H1 (cell line): ENCODE measurements around the gene PDIA6. TPM values are rescaled to one million over a fixed set of nuclear protein-coding genes. Genes with fewer than 3 reads are reported as not detected.
A peak's percentile ranks its signal among the peaks of the same experiment; 100 is the strongest.

ENCODE experiments used
- CTCF ChIA-PET: fragments of 300-600 bp; sonication (Branson Sonifier 250); formaldehyde crosslinking; loops from one replicate; lab custom pipeline; 2021; ENCODE audit not compliant: partially characterized antibody; lab: Charles Lee
- POLR2A ChIA-PET: fragments of 300-600 bp; sonication (Branson Sonifier 250); formaldehyde crosslinking; loops from one replicate; lab custom pipeline; 2021; ENCODE audit warnings: inconsistent platforms; ENCODE audit not compliant: partially characterized antibody; lab: Charles Lee
- DNase-seq, 2 experiments: peaks; one replicate each; pipeline versions ENCODE4 v3.0.0 to v3.0.0-alpha.2; 2010 to 2022; ENCODE audit warnings: low spot score in 2 of 2, low read depth in 1 of 2, mixed read lengths in 1 of 2
- FAIRE-seq: peaks from 2 replicates; lab custom pipeline; 2011; peaks lifted over from hg19 to GRCh38; lab: Jason Lieb, UNC
- H2AFZ ChIP-seq: 2 replicates; pipeline ENCODE4 v1.8.1; 2012; ENCODE audit warnings: low read length, inconsistent platforms
- H2AK5ac ChIP-seq: 2 replicates; pipeline ENCODE4 v1.6.1; 2013; ENCODE audit warnings: low read depth, low read length
- H2BK120ac ChIP-seq: replicated peaks from 2 replicates; pipeline ENCODE3; 2013; ENCODE audit warnings: low read depth, low read length, inconsistent platforms
- H2BK12ac ChIP-seq: 2 replicates; pipeline ENCODE4 v1.6.1; 2013; ENCODE audit warnings: low read depth, low read length
- H2BK15ac ChIP-seq: 2 replicates; pipeline ENCODE4 v1.6.1; 2013; ENCODE audit warnings: low read length
- H2BK20ac ChIP-seq: 2 replicates; pipeline ENCODE4 v1.6.1; 2013; ENCODE audit warnings: low read length
- H2BK5ac ChIP-seq: 2 replicates; pipeline ENCODE4 v1.6.1; 2013; ENCODE audit warnings: low read depth, low read length
- H3K14ac ChIP-seq: 2 replicates; pipeline ENCODE4 v1.6.1; 2013; ENCODE audit warnings: inconsistent platforms; ENCODE audit not compliant: insufficient read length
- H3K18ac ChIP-seq: 2 replicates; pipeline ENCODE4 v1.6.1; 2013; ENCODE audit warnings: low read length; ENCODE audit errors: extremely low read depth
- H3K23ac ChIP-seq: 2 replicates; pipeline ENCODE4 v1.6.1; 2013; ENCODE audit warnings: inconsistent platforms; ENCODE audit not compliant: insufficient read length
- H3K23me2 ChIP-seq: 2 replicates; pipeline ENCODE4 v1.6.1; 2013; ENCODE audit warnings: low read depth, low read length
- H3K27ac ChIP-seq: 2 replicates; pipeline ENCODE4 v1.6.1; 2011; ENCODE audit warnings: low read depth, low read length, inconsistent platforms
- H3K27me3 ChIP-seq, 4 experiments: replicated peaks in 1 of 4; 1 replicate in 1 of 4; 2 replicates in 3 of 4; pipeline versions ENCODE4 v1.6.1 to v1.8.1; 2011 to 2013; ENCODE audit warnings: low read length in 3 of 4, mild to moderate bottlenecking in 3 of 4, inconsistent platforms in 2 of 4, mixed read lengths in 2 of 4, moderate library complexity in 1 of 4; ENCODE audit not compliant: control insufficient read depth in 3 of 4, insufficient read depth in 3 of 4; ENCODE audit errors: extremely low read depth in 1 of 4
- H3K36me3 ChIP-seq, 4 experiments: 2 replicates each; pipeline versions ENCODE4 v1.6.1 to v1.8.1; 2011 to 2013; ENCODE audit warnings: mild to moderate bottlenecking in 4 of 4, low read length in 3 of 4, moderate library complexity in 2 of 4, control low read depth in 1 of 4, inconsistent platforms in 1 of 4; ENCODE audit not compliant: insufficient read depth in 4 of 4, control insufficient read depth in 2 of 4
- H3K4ac ChIP-seq: replicated peaks from 2 replicates; pipeline ENCODE3; 2013; ENCODE audit warnings: low read length, low read depth, mixed read lengths, inconsistent platforms; ENCODE audit not compliant: insufficient read length
- H3K4me1 ChIP-seq, 4 experiments: replicated peaks in 1 of 4; 1 replicate in 1 of 4; 2 replicates in 3 of 4; pipeline versions ENCODE4 v1.6.1 to v1.8.1; 2011 to 2013; ENCODE audit warnings: low read length in 3 of 4, inconsistent platforms in 2 of 4, mixed read lengths in 1 of 4; ENCODE audit not compliant: insufficient read depth in 4 of 4, control insufficient read depth in 3 of 4
- H3K4me2 ChIP-seq, 2 experiments: 2 replicates each; pipeline versions ENCODE4 v1.6.1 to v1.8.1; 2011 to 2013; ENCODE audit warnings: low read depth in 2 of 2, low read length in 2 of 2, control low read depth in 1 of 2, inconsistent platforms in 1 of 2, mild to moderate bottlenecking in 1 of 2; ENCODE audit not compliant: insufficient read depth in 1 of 2
- H3K4me3 ChIP-seq, 4 experiments: fragments of 200-600, 300-600 bp in 1 of 4; sonication (generic), shearing (Covaris generic), sonication (Bioruptor Twin) in 1 of 4; 2 replicates each; pipeline versions ENCODE4 v1.5.1 to v1.8.1; 2011 to 2016; ENCODE audit warnings: low read length in 4 of 4, low read depth in 3 of 4, control low read depth in 2 of 4, inconsistent platforms in 2 of 4, mild to moderate bottlenecking in 2 of 4, mixed read lengths in 1 of 4, moderate library complexity in 1 of 4; ENCODE audit not compliant: insufficient read depth in 2 of 4; ENCODE audit errors: extremely low read depth in 1 of 4
- H3K56ac ChIP-seq: replicated peaks from 2 replicates; pipeline ENCODE3; 2013; ENCODE audit warnings: low read depth, mild to moderate bottlenecking, mixed read lengths, low read length, inconsistent platforms; ENCODE audit not compliant: insufficient read length
- H3K79me1 ChIP-seq: 2 replicates; pipeline ENCODE4 v1.6.1; 2013; ENCODE audit warnings: low read depth, low read length, control low read depth
- H3K79me2 ChIP-seq, 2 experiments: 2 replicates each; pipeline versions ENCODE4 v1.6.1 to v1.8.1; 2012 to 2013; ENCODE audit warnings: low read length in 2 of 2, mild to moderate bottlenecking in 2 of 2, inconsistent platforms in 1 of 2; ENCODE audit not compliant: insufficient read depth in 2 of 2, control insufficient read depth in 1 of 2
- H3K9ac ChIP-seq, 4 experiments: replicated peaks in 1 of 4; 1 replicate in 1 of 4; 2 replicates in 3 of 4; pipeline versions ENCODE4 v1.6.1 to v1.8.1; 2011 to 2013; ENCODE audit warnings: low read depth in 3 of 4, low read length in 3 of 4, control low read depth in 2 of 4, mild to moderate bottlenecking in 2 of 4, moderate library complexity in 2 of 4, inconsistent platforms in 1 of 4; ENCODE audit errors: extremely low read depth in 1 of 4
- H3K9me3 ChIP-seq, 2 experiments: 2 replicates each; pipeline versions ENCODE4 v1.6.1 to v1.8.1; 2012 to 2013; ENCODE audit warnings: mild to moderate bottlenecking in 2 of 2, moderate library complexity in 2 of 2, control low read depth in 1 of 2, inconsistent platforms in 1 of 2, low read depth in 1 of 2, low read length in 1 of 2, mixed read lengths in 1 of 2; ENCODE audit not compliant: insufficient read depth in 2 of 2
- H4K20me1 ChIP-seq, 2 experiments: replicated peaks in 1 of 2; 2 replicates each; pipeline versions ENCODE3 to v1.8.1; 2011 to 2013; ENCODE audit warnings: inconsistent platforms in 2 of 2, low read length in 2 of 2, mild to moderate bottlenecking in 1 of 2; ENCODE audit not compliant: insufficient read depth in 2 of 2, control insufficient read depth in 1 of 2
- H4K5ac ChIP-seq: 2 replicates; pipeline ENCODE4 v1.6.1; 2013; ENCODE audit warnings: low read length, low read depth, mixed read lengths, inconsistent platforms; ENCODE audit not compliant: insufficient read length
- H4K8ac ChIP-seq: 2 replicates; pipeline ENCODE4 v1.8.0; 2013; ENCODE audit warnings: mild to moderate bottlenecking, moderate library complexity, low read length, inconsistent platforms; ENCODE audit not compliant: insufficient read depth; ENCODE audit errors: extremely low read depth
- H4K91ac ChIP-seq: replicated peaks from 2 replicates; pipeline ENCODE3; 2013; ENCODE audit warnings: low read length, mixed read lengths, inconsistent platforms; ENCODE audit not compliant: insufficient read length
- POLR2A ChIP-seq, 2 experiments: IDR thresholded peaks; 1 replicate in 1 of 2; 2 replicates in 1 of 2; pipeline ENCODE4 v1.6.1; 2011; ENCODE audit warnings: low read depth in 2 of 2, low read length in 2 of 2, mild to moderate bottlenecking in 2 of 2; ENCODE audit errors: control extremely low read depth in 1 of 2
- RFX5 ChIP-seq: IDR thresholded peaks from 2 replicates; pipeline ENCODE4 v1.6.1; 2011; ENCODE audit warnings: low read depth, low read length, improper control_type of control experiment, borderline replicate concordance
- WGBS, 2 experiments: shearing (Covaris generic) in 1 of 2; methylation state at CpG; one replicate each; pipeline versions ENCODE4 v1.1.6 to v1.1.7; 2013 to 2015; ENCODE audit warnings: low lambda C conversion rate in 2 of 2, mixed read lengths in 2 of 2, inconsistent platforms in 1 of 2, low coverage in 1 of 2, missing lambda C conversion rate in 1 of 2; ENCODE audit not compliant: insufficient replicate concordance in 2 of 2, insufficient coverage in 1 of 2, insufficient read length in 1 of 2; ENCODE audit errors: extremely low coverage in 1 of 2, missing lambda C conversion rate in 1 of 2; 5-methylcytosine and 5-hydroxymethylcytosine counted together
- polyA plus RNA-seq, 7 experiments: library from polyadenylated mRNA; depleted of rRNA in 3 of 7; stranded (reverse) in 5 of 7; unstranded in 2 of 7; fragments of >200 nt in 5 of 7; fragments of 200-250 nt in 2 of 7; gene quantifications; 1 replicate in 5 of 7; 2 replicates in 1 of 7; 4 replicates in 1 of 7; pipeline versions ENCODE4 v1.2.1 to v1.2.3, GENCODE V29; 2011 to 2013; ENCODE audit warnings: missing spikeins in 2 of 7, mixed read lengths in 2 of 7
- total RNA-seq: library from RNA; stranded (reverse); fragmentation: NEBNext Ultra II Directional; extraction: Animal tissue kit (Norgen Biotek cat#: 25700); gene quantifications from 2 replicates; pipeline ENCODE4 v1.2.1, GENCODE V29; 2021

PDIA6 gene
- total and polyA plus RNA-seq, 2 of the 8 experiments (the other 6 are each of a cell fraction or from before 2014, with no cell fraction given), result 181 to 384 TPM

- Histone ChIP-seq H2BK12ac (no peak overlapping the region), H3K18ac (no peak overlapping the region), H3K23ac (no peak overlapping the region), H2AFZ (no peak overlapping the region), H3K4ac (no peak overlapping the region), H4K20me1 (peaks cover under 1 to 15% of the 10 kb centered on the region in 2 experiments), H3K4me2 (no peak overlapping the region), H3K27ac (no peak overlapping the region), H3K23me2 (no peaks in the 10 kb centered on the region), H3K4me1 (peaks cover 0 to 4% (median 2%) of the 10 kb centered on the region in 4 experiments; a peak in 3 of 7 replicates), H3K14ac (no peak overlapping the region), H2AK5ac (no peak overlapping the region), H4K91ac (no peak overlapping the region), H4K5ac (no peak overlapping the region), H3K79me1 (peaks cover 3% of the 10 kb centered on the region; the same call in 1 of the 2 replicates), H3K36me3 (peaks cover 18 to 42% (median 29%) of the 10 kb centered on the region in 4 experiments), H3K27me3 (no peaks in the 10 kb centered on the region), H2BK15ac (no peak overlapping the region), H3K79me2 (no peaks in the 10 kb centered on the region), H4K8ac (no peak overlapping the region), H3K56ac (no peak overlapping the region), H3K9me3 (no peaks in the 10 kb centered on the region), H2BK5ac (no peak overlapping the region), H2BK20ac (no peak overlapping the region), H3K9ac (no peak overlapping the region), H3K4me3 (no peak overlapping the region), H2BK120ac (no peak overlapping the region)
- no peak for TF ChIP-seq RFX5
- peak in 1 of 2 experiments; percentile 29; a peak in 1 of 3 replicates for TF ChIP-seq POLR2A (IDR thresholded peaks at IDR 0.05; ENCODE audit: control extremely low read depth in 1 of 2, low read depth in 2 of 2, low read length in 2 of 2)
- ChIA-PET CTCF (interaction anchor here (0.9 to 2.1 kb wide), 4 partner anchors 8 to 56 kb away, joined by 3 to 6 read pairs (median 4); no protein-coding TSS in a partner anchor), POLR2A (interaction anchor here (0.5 to 1.4 kb wide), 3 partner anchors 9 to 645 kb away, joined by 3 to 4 read pairs (median 3); no protein-coding TSS in a partner anchor)
- DNase-seq (no peak), FAIRE-seq (no peak)
- WGBS, 2 experiments, result 91% methylated on average over 12 of the region's 12 CpGs; no CpG with 5 or more reads in 1 of the 2 experiments
These were observed 33.9 kb downstream of the PDIA6 start for GRCh38 chr2:10778724-10779115.
